Activated CD4-positive, alpha-beta memory T cell treated with anti-CD3 and anti-CD28 coated beads for 36 hours (primary cell): Measurements from ENCODE around the gene ARID1A. TPM values are rescaled to one million over a fixed set of nuclear protein-coding genes. Genes with fewer than 3 reads are reported as not detected.
"Not testable (repeated sequence)": the region's sequence is repeated elsewhere in the genome, so short reads cannot be mapped to it uniquely, and the experiment has no call there.

Source experiments
- CTCF ChIA-PET: fragments of 350-600 bp; sonication (Branson Sonifier 250); formaldehyde crosslinking; loops from one replicate; lab custom pipeline; 2021; ENCODE audit warnings: antibody characterized with exemption, inconsistent platforms; lab: Charles Lee
- POLR2A ChIA-PET: fragments of 350-600 bp; sonication (Branson Sonifier 250); formaldehyde crosslinking; loops from one replicate; lab custom pipeline; 2021; ENCODE audit warnings: antibody characterized with exemption; lab: Charles Lee
- DNase-seq: peaks from one replicate; pipeline ENCODE4 v3.0.0-alpha.2; 2020
- H3K27ac Mint-ChIP-seq: one replicate; pipeline ENCODE4 v1.8.0; 2021; ENCODE audit warnings: mixed read lengths
- H3K27me3 Mint-ChIP-seq: one replicate; pipeline ENCODE4 v1.8.0; 2021; ENCODE audit warnings: mixed read lengths
- H3K36me3 Mint-ChIP-seq: one replicate; pipeline ENCODE4 v1.8.0; 2021; ENCODE audit warnings: mixed read lengths
- H3K4me1 Mint-ChIP-seq: one replicate; pipeline ENCODE4 v1.8.0; 2021; ENCODE audit warnings: low read depth, mixed read lengths
- H3K4me3 Mint-ChIP-seq: one replicate; pipeline ENCODE4 v1.8.0; 2021; ENCODE audit warnings: mild to moderate bottlenecking, mixed read lengths
- H3K9me3 Mint-ChIP-seq: one replicate; pipeline ENCODE4 v1.8.0; 2021; ENCODE audit warnings: mixed read lengths
- intact Hi-C: fragments of 100-400 bp; cut with micrococcal nuclease; formaldehyde crosslinking; loops from one replicate; pipeline ENCODE4 v1.15.1; 2023
- total RNA-seq, 2 experiments: library from RNA; stranded (reverse); gene quantifications; one replicate each; pipeline ENCODE4 v1.2.3, GENCODE V29; 2021

The ARID1A gene
- total RNA-seq: 10 to 100 TPM; 64.3 to 67.8 TPM

DNA sequence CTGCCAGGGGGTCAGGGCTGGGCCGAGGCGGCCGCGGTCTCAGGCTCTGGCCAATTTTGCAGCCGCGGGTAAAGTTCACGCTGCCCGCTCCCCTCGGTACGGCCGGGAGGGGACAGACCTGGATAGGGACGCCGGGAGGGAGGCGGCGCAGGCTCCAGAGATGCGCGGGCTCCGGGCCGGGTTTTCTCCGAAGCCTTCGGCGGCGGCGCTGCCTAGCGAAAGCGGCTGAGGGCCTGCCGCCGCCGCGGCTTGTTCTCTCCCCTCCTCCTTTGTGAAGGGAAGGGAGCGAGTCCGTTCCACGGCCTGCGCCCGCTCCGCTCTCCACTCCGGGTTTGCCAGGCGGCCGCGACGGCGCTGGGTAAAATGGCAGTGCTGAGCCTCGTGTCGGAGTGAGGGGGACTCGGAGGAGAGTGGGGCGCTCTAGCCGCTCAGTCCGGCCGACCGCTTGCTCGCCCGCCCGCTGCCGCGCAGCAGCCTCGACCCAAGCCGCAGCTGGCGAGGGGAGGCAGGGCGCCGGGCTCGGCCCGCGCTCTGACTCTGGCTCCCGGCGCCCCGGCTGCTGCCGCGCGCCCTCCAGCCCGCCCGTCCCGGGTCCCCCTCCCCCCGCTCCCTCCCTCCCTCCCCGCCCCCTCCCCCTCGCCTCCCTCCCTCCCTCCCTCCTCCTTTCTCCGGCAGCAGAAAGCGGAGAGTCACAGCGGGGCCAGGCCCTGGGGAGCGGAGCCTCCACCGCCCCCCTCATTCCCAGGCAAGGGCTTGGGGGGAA lies at the start of gene ARID1A:
Gene ARID1A, plus strand, starts transcription at position 660 of the 763 bp plus-strand sequence. CDS start 389 bp downstream, outside the sequence.
- no peaks in the 10 kb centered on the region for H3K9me3 Mint-ChIP-seq
- peaks cover 25% of the 10 kb centered on the region for H3K4me1 Mint-ChIP-seq
- H3K36me3 Mint-ChIP-seq: peaks cover 5% of the 10 kb centered on the region
- POLR2A ChIA-PET: interaction anchor here (0.7 to 10.4 kb wide), 5 partner anchors 10 to 92 kb away, joined by 3 to 177 read pairs (median 4); partner anchors contain the start of gene PIGV
- peak within 1 kb of the TSS; percentile 98 for H3K27ac Mint-ChIP-seq
- intact Hi-C loops: loop anchor here (1.0 to 10.0 kb wide), 4 partner anchors 94 to 411 kb away; partner anchors contain the start of genes SFN and SH3BGRL3
- peak; percentile 97 for DNase-seq
- CTCF ChIA-PET: interaction anchor here (5.7 to 9.7 kb wide), 2 partner anchors 92 to 94 kb away, joined by 61 to 113 read pairs; partner anchors contain the start of gene PIGV
- peak within 1 kb of the TSS; percentile 86 for H3K4me3 Mint-ChIP-seq
- H3K27me3 Mint-ChIP-seq: no peaks in the 10 kb centered on the region

DNA sequence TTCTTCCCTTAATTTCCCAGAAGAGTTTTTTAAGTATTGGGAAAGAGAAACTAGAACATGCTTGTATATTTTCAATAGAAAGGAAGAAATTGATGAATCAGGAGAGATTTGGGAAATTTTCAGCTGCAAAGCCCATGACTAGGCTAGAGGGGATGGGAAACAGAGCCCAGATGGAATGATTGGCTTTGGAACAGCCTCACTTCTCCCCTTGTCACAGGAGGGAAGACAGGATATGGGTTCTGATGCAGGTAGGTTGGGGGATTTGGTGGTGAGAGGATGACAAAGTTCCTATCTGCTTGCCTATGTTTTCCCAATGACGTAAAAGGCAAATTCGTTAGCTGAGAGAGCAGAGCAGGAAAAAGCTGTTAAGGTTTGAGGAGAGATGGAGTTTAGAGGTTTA lies 31.0 kb upstream of the ARID1A start:
- ChIA-PET POLR2A (no interaction called here), CTCF (no interaction called here)
- Mint-ChIP-seq H3K27ac (no peak overlapping the region), H3K4me1 (peaks cover 11% of the 10 kb centered on the region), H3K9me3 (no peaks in the 10 kb centered on the region), H3K36me3 (no peaks in the 10 kb centered on the region), H3K4me3 (no peak overlapping the region), H3K27me3 (no peaks in the 10 kb centered on the region)
- intact Hi-C loops: no loop called here
- DNase-seq: no peak

- H3K4me1 Mint-ChIP-seq: peaks cover 11% of the 10 kb centered on the region
- no peak overlapping the region for H3K4me3 Mint-ChIP-seq
- no peaks in the 10 kb centered on the region for H3K9me3 Mint-ChIP-seq
- intact Hi-C loops: no loop called here
- peak; percentile 25 for DNase-seq
- H3K36me3 Mint-ChIP-seq: no peaks in the 10 kb centered on the region
- no peaks in the 10 kb centered on the region for H3K27me3 Mint-ChIP-seq
- CTCF ChIA-PET: interaction anchor here (1.2 to 2.8 kb wide), 3 partner anchors 10 to 65 kb away, joined by 4 to 15 read pairs (median 6); no protein-coding TSS in a partner anchor
- peak overlapping the region; percentile 33 for H3K27ac Mint-ChIP-seq
- POLR2A ChIA-PET: interaction anchor here (1.2 to 1.3 kb wide), 2 partner anchors 26 to 31 kb away, joined by 3 to 5 read pairs; no protein-coding TSS in a partner anchor
These were observed 29.0 kb upstream of the ARID1A start for GRCh38 chr1:26666855-26667254.

DNA sequence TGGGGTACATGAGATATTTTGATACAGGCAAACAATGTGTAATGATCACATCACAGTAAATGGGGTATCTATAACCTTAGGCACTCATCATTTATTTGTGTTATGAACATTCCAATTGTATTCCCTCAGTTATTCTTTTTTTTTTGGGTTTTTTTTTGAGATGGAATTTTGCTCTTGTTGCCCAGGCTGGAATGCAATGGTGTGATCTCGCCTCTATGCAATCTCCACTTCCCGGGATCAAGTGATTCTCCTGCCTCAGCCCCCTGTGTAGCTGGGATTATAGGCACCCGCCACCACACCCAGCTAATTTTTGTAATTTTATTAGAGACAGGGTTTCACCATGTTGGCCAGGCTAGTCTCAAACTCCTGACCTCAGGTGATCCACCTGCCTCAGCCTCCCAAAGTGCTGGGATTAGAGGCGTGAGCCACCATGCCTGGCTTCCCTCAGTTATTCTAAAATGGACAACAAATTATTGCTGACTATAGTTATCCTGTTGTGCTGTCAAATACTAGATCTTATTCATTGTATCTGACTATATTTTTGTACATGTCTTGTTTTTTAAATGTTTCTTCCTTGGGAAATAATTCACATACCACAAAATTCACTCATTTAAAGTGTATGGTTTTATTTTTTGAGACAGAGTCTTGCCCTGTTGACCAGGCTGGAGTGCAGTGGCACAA lies 27.6 kb upstream of the ARID1A start:
- H3K9me3 Mint-ChIP-seq, H3K4me3 Mint-ChIP-seq, H3K27me3 Mint-ChIP-seq, intact Hi-C loops, DNase-seq, H3K27ac Mint-ChIP-seq, POLR2A ChIA-PET, H3K36me3 Mint-ChIP-seq: not testable (repeated sequence)
- H3K4me1 Mint-ChIP-seq: peaks cover 11% of the 10 kb centered on the region
- CTCF ChIA-PET: interaction anchor here (2.8 kb wide), 1 partner anchor 9 kb away, joined by 15 read pairs; no protein-coding TSS in a partner anchor

DNA sequence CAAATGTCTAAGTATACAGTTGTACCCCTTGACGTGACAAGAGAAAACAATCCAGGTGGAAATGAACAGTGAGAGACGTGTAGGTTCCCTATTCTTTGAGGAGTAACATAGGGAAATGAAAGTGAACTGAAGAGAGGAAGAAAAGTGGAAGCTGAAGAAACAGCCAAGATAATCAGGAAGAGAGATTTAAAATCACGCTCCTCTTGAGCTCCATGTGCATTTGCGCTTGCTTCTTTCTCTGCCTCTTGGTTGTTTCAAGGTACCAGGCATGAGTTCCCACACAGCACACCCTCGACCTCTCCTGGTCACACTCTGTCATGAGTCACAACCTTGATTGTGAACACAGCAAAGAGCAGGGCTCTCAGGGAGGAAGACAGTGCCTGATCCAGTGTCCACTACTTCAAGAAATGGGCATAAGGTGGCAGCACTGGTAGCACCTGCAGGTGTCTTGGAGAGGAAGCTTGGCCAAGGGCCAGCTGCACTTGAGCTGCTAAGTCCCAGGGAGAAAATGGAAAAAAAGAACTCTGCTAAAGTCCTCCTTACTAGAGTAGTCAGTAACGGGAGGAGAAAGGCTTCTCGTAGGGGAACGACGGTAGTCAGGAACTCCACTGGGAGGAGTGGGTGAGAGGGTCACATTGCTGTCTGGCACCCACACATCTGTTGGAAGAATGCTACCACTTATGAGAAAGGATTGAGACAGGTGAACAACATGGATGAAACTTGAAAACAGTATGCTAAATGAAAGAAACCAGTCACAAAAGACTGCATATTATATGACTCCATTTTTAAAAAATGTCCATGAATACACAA lies 18.3 kb upstream of the ARID1A start:
- CTCF ChIA-PET: interaction anchor here (0.6 to 3.2 kb wide), 24 partner anchors 9 to 226 kb away, joined by 3 to 37 read pairs (median 6); no protein-coding TSS in a partner anchor
- Mint-ChIP-seq H3K9me3 (no peaks in the 10 kb centered on the region), H3K36me3 (no peaks in the 10 kb centered on the region), H3K27ac (no peak overlapping the region), H3K27me3 (no peaks in the 10 kb centered on the region), H3K4me1 (peaks cover 18% of the 10 kb centered on the region), H3K4me3 (no peak overlapping the region)
- DNase-seq: peak; percentile 76
- intact Hi-C loops: loop anchor here (5.0 kb wide), 2 partner anchors 75 to 110 kb away; partner anchors contain the start of gene PIGV
- POLR2A ChIA-PET: interaction anchor here (1.3 to 2.2 kb wide), 2 partner anchors 15 to 21 kb away, joined by 6 to 9 read pairs; no protein-coding TSS in a partner anchor

- Mint-ChIP-seq H3K9me3 (no peaks in the 10 kb centered on the region), H3K4me1 (peaks cover 18% of the 10 kb centered on the region), H3K27ac (no peak overlapping the region), H3K4me3 (no peak overlapping the region), H3K27me3 (no peaks in the 10 kb centered on the region), H3K36me3 (no peaks in the 10 kb centered on the region)
- ChIA-PET POLR2A (no interaction called here), CTCF (interaction anchor here (0.9 kb wide), 1 partner anchor 104 kb away, joined by 3 read pairs; no protein-coding TSS in a partner anchor)
- no peak for DNase-seq
- intact Hi-C loops: no loop called here
These were observed 10.9 kb upstream of the ARID1A start for GRCh38 chr1:26684763-26685508.

GRCh38 chr1:26686795-26687194 lies 9.0 kb upstream of the ARID1A start:
- DNase-seq: no peak
- Mint-ChIP-seq H3K27me3 (no peaks in the 10 kb centered on the region), H3K9me3 (no peaks in the 10 kb centered on the region), H3K4me1 (peaks cover 20% of the 10 kb centered on the region), H3K36me3 (no peaks in the 10 kb centered on the region), H3K4me3 (no peak overlapping the region), H3K27ac (no peak overlapping the region)
- POLR2A ChIA-PET: no interaction called here
- intact Hi-C loops: no loop called here
- CTCF ChIA-PET: interaction anchor here (1.5 kb wide), 1 partner anchor 9 kb away, joined by 5 read pairs; no protein-coding TSS in a partner anchor

- Mint-ChIP-seq H3K27me3 (no peaks in the 10 kb centered on the region), H3K9me3 (no peaks in the 10 kb centered on the region), H3K4me1 (peaks cover 30% of the 10 kb centered on the region), H3K36me3 (no peaks in the 10 kb centered on the region), H3K4me3 (no peak overlapping the region), H3K27ac (no peak overlapping the region)
- DNase-seq: no peak
- POLR2A ChIA-PET: interaction anchor here (10.4 kb wide), 1 partner anchor 98 kb away, joined by 177 read pairs; the partner anchor contains the start of gene PIGV
- CTCF ChIA-PET: interaction anchor here (5.7 kb wide), 1 partner anchor 100 kb away, joined by 61 read pairs; the partner anchor contains the start of gene PIGV
- intact Hi-C loops: no loop called here
These were observed 6.3 kb upstream of the ARID1A start for GRCh38 chr1:26689504-26689903.

GRCh38 chr1:26690157-26690556 lies 5.7 kb upstream of the ARID1A start:
- intact Hi-C loops: loop anchor here (5.0 to 10.0 kb wide), 4 partner anchors 88 to 405 kb away; partner anchors contain the start of genes SFN and SH3BGRL3
- H3K36me3 Mint-ChIP-seq: no peaks in the 10 kb centered on the region
- CTCF ChIA-PET: interaction anchor here (1.3 to 5.7 kb wide), 2 partner anchors 8 to 99 kb away, joined by 4 to 61 read pairs; partner anchors contain the start of gene PIGV
- H3K4me1 Mint-ChIP-seq: peaks cover 34% of the 10 kb centered on the region
- no peak overlapping the region for H3K27ac Mint-ChIP-seq
- H3K27me3 Mint-ChIP-seq: no peaks in the 10 kb centered on the region
- POLR2A ChIA-PET: interaction anchor here (3.8 to 10.4 kb wide), 3 partner anchors 12 to 108 kb away, joined by 17 to 177 read pairs (median 40); partner anchors contain the start of gene PIGV
- no peaks in the 10 kb centered on the region for H3K9me3 Mint-ChIP-seq
- DNase-seq: no peak
- H3K4me3 Mint-ChIP-seq: no peak overlapping the region

GRCh38 chr1:26690576-26691031 lies 5.2 kb upstream of the ARID1A start:
- ChIA-PET CTCF (interaction anchor here (1.0 to 5.7 kb wide), 7 partner anchors 9 to 99 kb away, joined by 3 to 61 read pairs (median 14); partner anchors contain the start of gene PIGV), POLR2A (interaction anchor here (3.8 to 10.4 kb wide), 3 partner anchors 11 to 109 kb away, joined by 17 to 177 read pairs (median 40); partner anchors contain the start of gene PIGV)
- intact Hi-C loops: loop anchor here (5.0 to 10.0 kb wide), 4 partner anchors 88 to 406 kb away; partner anchors contain the start of genes SFN and SH3BGRL3

More at GRCh38 chr1:26690576-26691031, 5.2 kb upstream of the ARID1A start:
- DNase-seq: no peak
- Mint-ChIP-seq H3K27me3 (no peaks in the 10 kb centered on the region), H3K4me3 (no peak overlapping the region), H3K4me1 (peaks cover 34% of the 10 kb centered on the region), H3K27ac (no peak overlapping the region), H3K36me3 (no peaks in the 10 kb centered on the region), H3K9me3 (no peaks in the 10 kb centered on the region)
